KOPT-K1 (cell line): ENCODE measurements around the gene IRAG1.

Experiments used
- H3K27ac ChIP-seq: fragments of 200-600 bp; sonication (generic); 2 replicates; pipeline ENCODE4 v1.5.1; 2016; ENCODE audit warnings: antibody characterized with exemption, mild to moderate bottlenecking, low read depth, low read length; ENCODE audit not compliant: poor library complexity, severe bottlenecking
- H3K36me3 ChIP-seq: fragments of 200-600 bp; sonication (generic); 2 replicates; pipeline ENCODE4 v1.5.1; 2017; ENCODE audit warnings: antibody characterized with exemption, mild to moderate bottlenecking, low read length, moderate library complexity; ENCODE audit not compliant: insufficient read depth
- H3K9me3 ChIP-seq: fragments of 200-600 bp; sonication (generic); 2 replicates; pipeline ENCODE4 v1.5.1; 2017; ENCODE audit warnings: antibody characterized with exemption, low read length, mild to moderate bottlenecking; ENCODE audit not compliant: insufficient read depth, poor library complexity, severe bottlenecking

Gene IRAG1

DNA sequence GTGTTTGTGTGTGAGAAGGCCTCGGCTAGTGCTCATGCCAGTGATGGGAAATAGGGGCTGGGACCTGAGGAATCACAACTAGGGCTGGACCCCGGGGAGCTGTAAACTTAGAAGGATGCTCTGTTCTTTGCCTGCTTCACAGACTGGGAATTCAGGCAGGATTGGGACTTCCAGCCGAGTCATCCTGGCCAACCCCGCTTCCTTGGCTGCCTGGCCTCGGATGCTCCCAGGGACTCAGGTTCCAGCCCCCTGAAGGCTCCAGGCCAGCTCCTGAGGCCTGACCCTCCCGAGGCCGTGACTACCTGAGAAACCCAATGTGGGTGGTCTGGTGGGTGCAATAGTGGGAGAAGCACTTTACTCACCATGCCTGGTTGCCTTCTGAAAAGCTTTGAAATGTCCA lies 44.7 kb downstream of the IRAG1 start:
- H3K27ac ChIP-seq: no peak overlapping the region
- no peaks in the 10 kb centered on the region for H3K9me3 ChIP-seq
- H3K36me3 ChIP-seq: no peaks in the 10 kb centered on the region

DNA sequence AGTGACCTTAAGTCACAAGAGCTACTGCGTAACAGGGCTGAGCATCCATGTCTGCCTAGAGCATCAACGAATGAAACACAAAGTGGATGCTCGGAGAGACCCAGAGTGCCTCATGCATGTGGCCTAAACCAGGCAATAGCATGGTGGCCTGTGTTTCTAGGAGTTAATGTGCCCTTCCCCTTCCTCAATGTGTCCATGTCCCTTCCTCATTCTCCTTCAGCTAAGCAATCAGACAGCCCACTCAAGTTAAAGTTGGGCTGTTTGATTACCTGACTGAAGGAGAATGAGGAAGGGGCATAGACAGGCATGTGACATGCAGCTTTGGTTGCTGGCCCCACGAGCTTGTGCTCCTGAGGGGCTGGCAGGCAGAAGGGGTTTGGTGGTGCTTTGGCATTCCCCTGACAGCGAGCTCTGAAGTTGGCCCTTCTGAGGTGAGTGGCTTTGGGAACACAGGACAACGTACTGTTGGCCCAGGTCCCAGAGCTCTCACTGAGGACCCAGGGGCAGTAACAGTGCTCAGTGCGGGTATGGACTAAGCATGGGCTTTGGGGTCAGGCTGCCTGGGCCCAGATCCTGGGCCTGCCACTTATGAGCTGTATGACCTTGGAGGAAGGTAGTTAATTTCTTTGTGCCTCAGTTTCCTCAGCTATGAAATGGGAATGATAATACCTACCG lies 46.7 kb downstream of the IRAG1 start:
- Histone ChIP-seq H3K36me3 (no peaks in the 10 kb centered on the region), H3K27ac (no peak overlapping the region)

DNA sequence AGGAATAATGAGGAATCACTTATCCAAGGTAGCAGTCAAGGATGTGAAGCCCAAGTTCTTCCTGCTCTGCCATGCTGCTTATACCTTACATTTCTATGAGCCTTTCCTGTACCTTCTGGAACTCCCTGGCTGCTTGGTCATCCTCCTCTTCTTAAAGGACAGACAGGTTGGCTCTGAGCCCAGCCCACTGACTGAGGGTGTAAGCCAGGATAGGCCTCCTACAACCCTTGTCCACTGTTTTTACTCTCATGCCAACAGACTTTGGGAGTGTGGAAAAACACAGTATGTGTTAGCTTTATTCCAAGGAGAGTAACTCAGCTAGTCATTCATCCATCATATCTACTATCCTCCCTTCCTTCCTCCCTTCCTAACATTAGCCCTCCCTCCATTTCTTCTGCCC lies 47.5 kb downstream of the IRAG1 start:
- Histone ChIP-seq H3K9me3 (no peaks in the 10 kb centered on the region), H3K27ac (no peak overlapping the region), H3K36me3 (no peaks in the 10 kb centered on the region)

More for the DNA sequence above, 46.7 kb downstream of the IRAG1 start:
- H3K9me3 ChIP-seq: no peaks in the 10 kb centered on the region

DNA sequence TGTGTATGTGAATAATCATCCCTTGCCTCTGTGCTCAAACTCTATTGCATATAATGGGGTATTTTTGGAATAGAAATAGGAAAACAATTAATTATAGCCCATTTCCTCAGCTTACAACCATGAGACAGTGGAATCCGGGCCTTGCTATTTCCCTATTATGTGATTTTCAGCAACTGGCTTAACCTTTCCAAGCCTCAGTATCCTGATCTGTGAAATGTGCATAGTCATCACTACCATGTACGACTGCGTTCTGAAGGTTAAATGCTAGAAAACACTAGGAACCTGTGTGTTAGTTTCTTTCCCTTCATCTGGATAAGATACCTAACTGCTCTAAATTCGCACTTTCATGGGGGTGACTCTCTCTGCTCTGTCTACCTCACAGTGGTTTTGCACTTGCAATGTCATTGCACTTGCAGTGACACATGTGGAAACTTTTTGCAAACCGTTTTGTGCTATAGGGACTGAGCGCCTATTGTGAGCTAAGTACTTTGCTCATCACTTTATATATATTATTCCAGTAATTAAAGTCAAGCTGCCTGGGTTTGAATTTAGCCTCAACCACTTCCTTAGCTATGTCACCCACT lies 48.3 kb downstream of the IRAG1 start:
- H3K9me3 ChIP-seq: no peaks in the 10 kb centered on the region
- H3K27ac ChIP-seq: no peak overlapping the region
- H3K36me3 ChIP-seq: no peaks in the 10 kb centered on the region
